Spleen (tissue), 7 donors: ENCODE measurements around the gene MUC16.

Experiments used
- CTCF ChIP-seq, 11 experiments: fragments of 200-600 bp in 7 of 11; fragments of 450-650 bp in 4 of 11; sonication (generic) in 4 of 11; IDR thresholded peaks in 8 of 11; conservative IDR thresholded peaks in 3 of 11; 1 replicate in 7 of 11; 2 replicates in 4 of 11; pipeline versions ENCODE4 v1.4.0 to v1.8.0; 2016 to 2021; ENCODE audit warnings: antibody characterized with exemption in 11 of 11, inconsistent platforms in 4 of 11, mild to moderate bottlenecking in 1 of 11
- POLR2A ChIP-seq, 3 donors: fragments of 450-650 bp; IDR thresholded peaks; one replicate each; pipeline ENCODE4 v1.5.1; 2017; ENCODE audit warnings: antibody characterized with exemption in 3 of 3, mild to moderate bottlenecking in 1 of 3
- POLR2AphosphoS5 ChIP-seq, 3 donors: sonication (generic); formaldehyde crosslinking; IDR thresholded peaks; one replicate each; pipeline ENCODE4 v1.5.1; 2017; ENCODE audit warnings: antibody characterized with exemption in 3 of 3
- donor health status: DM: no; HTN: no; CAD: no; lungs with moderate emphysema.
- donor health status: DM: no; HTN: no; CAD: no.
- donor health status: DM: no; HTN: no; CAD: no.

GRCh38 chr19:9011875-9012274 is 1.7 kb upstream of the MUC16 start:
- TF ChIP-seq CTCF (IDR thresholded peaks at IDR 0.05 in 8 of 11, conservative IDR thresholded peaks at IDR 0.05 in 3 of 11): no peak
- TF ChIP-seq POLR2AphosphoS5 (IDR thresholded peaks at IDR 0.05): no peak
- no peak for TF ChIP-seq POLR2A (IDR thresholded peaks at IDR 0.05)
